H9 (cell line): ENCODE measurements around the gene NGF. TPM values are rescaled to one million over a fixed set of nuclear protein-coding genes. Genes with fewer than 3 reads are reported as not detected.

ENCODE experiments used
- DNase-seq: peaks from one replicate; pipeline ENCODE4 v3.0.0-alpha.2; 2017
- H2AFZ ChIP-seq: one replicate; pipeline ENCODE4 v1.6.1; 2013; ENCODE audit warnings: mild to moderate bottlenecking, low read length, control low read depth, moderate library complexity
- H2AK5ac ChIP-seq: 2 replicates; pipeline ENCODE4 v1.6.1; 2013; ENCODE audit warnings: low read length, control low read depth, mixed read lengths; ENCODE audit not compliant: insufficient read length
- H2BK120ac ChIP-seq: one replicate; pipeline ENCODE4 v1.6.1; 2013; ENCODE audit warnings: low read depth, mild to moderate bottlenecking, low read length, control low read depth, inconsistent platforms; ENCODE audit not compliant: poor library complexity, severe bottlenecking
- H2BK12ac ChIP-seq: 2 replicates; pipeline ENCODE4 v1.6.1; 2013; ENCODE audit warnings: low read length, control low read depth, mixed read lengths, low read depth; ENCODE audit not compliant: insufficient read length
- H2BK15ac ChIP-seq: 2 replicates; pipeline ENCODE4 v1.6.1; 2013; ENCODE audit warnings: low read depth, low read length, control low read depth
- H2BK20ac ChIP-seq: one replicate; pipeline ENCODE4 v1.6.1; 2013; ENCODE audit warnings: low read depth, mild to moderate bottlenecking, low read length, control low read depth, inconsistent platforms; ENCODE audit not compliant: poor library complexity, severe bottlenecking
- H2BK5ac ChIP-seq: 2 replicates; pipeline ENCODE4 v1.6.1; 2013; ENCODE audit warnings: low read length, control low read depth, mixed read lengths; ENCODE audit not compliant: insufficient read length
- H3K14ac ChIP-seq: 2 replicates; pipeline ENCODE4 v1.6.1; 2013; ENCODE audit warnings: low read length, control low read depth; ENCODE audit not compliant: insufficient read depth
- H3K18ac ChIP-seq: 2 replicates; pipeline ENCODE4 v1.6.1; 2013; ENCODE audit warnings: low read depth, mild to moderate bottlenecking, mixed read lengths, low read length, control low read depth; ENCODE audit not compliant: insufficient read length
- H3K23ac ChIP-seq: 2 replicates; pipeline ENCODE4 v1.6.1; 2013; ENCODE audit warnings: low read length, control low read depth, mixed read lengths, low read depth; ENCODE audit not compliant: insufficient read length
- H3K23me2 ChIP-seq: 2 replicates; pipeline ENCODE4 v1.6.1; 2013; ENCODE audit warnings: low read depth, mild to moderate bottlenecking, mixed read lengths, low read length, control low read depth; ENCODE audit not compliant: insufficient read length, poor library complexity, severe bottlenecking
- H3K27ac ChIP-seq: 2 replicates; pipeline ENCODE4 v1.5.1; 2013; ENCODE audit warnings: low read length, control low read depth, mixed read lengths, low read depth; ENCODE audit not compliant: insufficient read length
- H3K27me3 ChIP-seq: 2 replicates; pipeline ENCODE4 v1.6.1; 2013; ENCODE audit warnings: low read length, control low read depth, inconsistent platforms; ENCODE audit not compliant: insufficient read depth
- H3K4ac ChIP-seq: 2 replicates; pipeline ENCODE4 v1.6.1; 2013; ENCODE audit warnings: low read depth, mild to moderate bottlenecking, control low read depth, inconsistent platforms, low read length, moderate library complexity
- H3K4me1 ChIP-seq: 2 replicates; pipeline ENCODE4 v1.6.1; 2013; ENCODE audit warnings: low read length, control low read depth, inconsistent platforms; ENCODE audit not compliant: insufficient read depth
- H3K4me2 ChIP-seq: 2 replicates; pipeline ENCODE4 v1.6.1; 2013; ENCODE audit warnings: low read length, control low read depth, mixed read lengths; ENCODE audit not compliant: insufficient read length, insufficient read depth
- H3K56ac ChIP-seq: 2 replicates; pipeline ENCODE4 v1.6.1; 2013; ENCODE audit warnings: low read depth, mild to moderate bottlenecking, mixed read lengths, low read length, control low read depth; ENCODE audit not compliant: insufficient read length
- H3K79me1 ChIP-seq: 2 replicates; pipeline ENCODE4 v1.6.1; 2013; ENCODE audit warnings: low read depth, mild to moderate bottlenecking, moderate library complexity, low read length, control low read depth, inconsistent platforms; ENCODE audit not compliant: insufficient read depth, poor library complexity, severe bottlenecking
- H3K79me2 ChIP-seq: 2 replicates; pipeline ENCODE4 v1.6.1; 2013; ENCODE audit warnings: low read length, control low read depth, inconsistent platforms; ENCODE audit not compliant: insufficient read depth
- H3K9ac ChIP-seq: 2 replicates; pipeline ENCODE4 v1.6.1; 2013; ENCODE audit warnings: low read length, control low read depth, mixed read lengths; ENCODE audit not compliant: insufficient read length; ENCODE audit errors: extremely low read depth
- H3K9me3 ChIP-seq: one replicate; pipeline ENCODE4 v1.6.1; 2013; ENCODE audit warnings: low read depth, low read length, inconsistent platforms; ENCODE audit not compliant: control insufficient read depth
- H3T11ph ChIP-seq: one replicate; pipeline ENCODE4 v1.6.1; 2013; ENCODE audit warnings: mild to moderate bottlenecking, low read length, control low read depth, inconsistent platforms
- H4K20me1 ChIP-seq: one replicate; pipeline ENCODE4 v1.6.1; 2013; ENCODE audit not compliant: control insufficient read depth, insufficient read length, insufficient read depth
- H4K5ac ChIP-seq: 2 replicates; pipeline ENCODE4 v1.6.1; 2013; ENCODE audit warnings: low read depth, mild to moderate bottlenecking, mixed read lengths, low read length, control low read depth; ENCODE audit not compliant: insufficient read length
- H4K8ac ChIP-seq: replicated peaks from 2 replicates; pipeline ENCODE4 v1.6.1; 2013; ENCODE audit warnings: low read length, control low read depth, mixed read lengths, low read depth; ENCODE audit not compliant: insufficient read length
- H4K91ac ChIP-seq: 2 replicates; pipeline ENCODE4 v1.6.1; 2013; ENCODE audit warnings: low read depth, mild to moderate bottlenecking, moderate library complexity, mixed read lengths, low read length, control low read depth; ENCODE audit not compliant: insufficient read length
- H3K27ac Mint-ChIP-seq, 3 experiments: 2 replicates in 2 of 3; 3 replicates in 1 of 3; pipeline ENCODE4 v1.8.0; 2020 to 2021; ENCODE audit warnings: mixed read lengths in 3 of 3, mild to moderate bottlenecking in 1 of 3, moderate library complexity in 1 of 3
- H3K27me3 Mint-ChIP-seq: 2 replicates; pipeline ENCODE4 v1.8.0; 2021; ENCODE audit warnings: low read depth, mild to moderate bottlenecking, moderate library complexity, mixed read lengths
- H3K36me3 Mint-ChIP-seq, 3 experiments: 2 replicates in 2 of 3; 3 replicates in 1 of 3; pipeline ENCODE4 v1.8.0; 2020 to 2021; ENCODE audit warnings: low read depth in 3 of 3, mixed read lengths in 3 of 3; ENCODE audit not compliant: insufficient read depth in 1 of 3
- H3K4me1 Mint-ChIP-seq, 2 experiments: 2 replicates each; pipeline ENCODE4 v1.8.0; 2020; ENCODE audit warnings: mixed read lengths in 2 of 2
- H3K4me3 Mint-ChIP-seq, 2 experiments: 2 replicates in 1 of 2; 3 replicates in 1 of 2; pipeline ENCODE4 v1.8.0; 2020 to 2021; ENCODE audit warnings: mild to moderate bottlenecking in 2 of 2, mixed read lengths in 2 of 2, moderate library complexity in 1 of 2
- H3K9me3 Mint-ChIP-seq, 2 experiments: 2 replicates in 1 of 2; 3 replicates in 1 of 2; pipeline ENCODE4 v1.8.0; 2020; ENCODE audit warnings: mild to moderate bottlenecking in 2 of 2, mixed read lengths in 2 of 2, moderate library complexity in 1 of 2
- CTCF ChIP-seq: fragments of 200-600 bp; sonication (generic); conservative IDR thresholded peaks from 3 replicates; pipeline ENCODE4 v1.8.0; 2021; ENCODE audit warnings: antibody characterized with exemption, mild to moderate bottlenecking
- WGBS: extraction: QIAGEN DNeasy Blood & Tissue Kit; methylation state at CpG from one replicate; pipeline ENCODE4 v1.1.7; 2013; ENCODE audit warnings: missing lambda C conversion rate, low lambda C conversion rate, mixed read lengths; ENCODE audit not compliant: insufficient read length; ENCODE audit errors: extremely low coverage; 5-methylcytosine and 5-hydroxymethylcytosine counted together
- total RNA-seq: library from RNA; stranded (reverse); gene quantifications from 2 replicates; pipeline ENCODE4 v1.2.1, GENCODE V29; 2021

Gene NGF
- total RNA-seq, 1 experiment from 2014 or later, result 0.22 TPM

- peaks cover 8% of the 10 kb centered on the region for H3K27me3 Mint-ChIP-seq
- no peak overlapping the region for H3K18ac ChIP-seq
- H4K20me1 ChIP-seq, result no peaks in the 10 kb centered on the region
- no peak overlapping the region for H2BK5ac ChIP-seq
- H3K27ac Mint-ChIP-seq, result no peak overlapping the region
- no peak overlapping the region for H3K56ac ChIP-seq
- H3K4me1 Mint-ChIP-seq, result peaks cover 17 to 19% of the 10 kb centered on the region in 2 experiments
- no peaks in the 10 kb centered on the region for H3K36me3 Mint-ChIP-seq
- DNase-seq, result no peak
- no peak overlapping the region for H3T11ph ChIP-seq
- no peaks in the 10 kb centered on the region for H3K27me3 ChIP-seq
- H3K23me2 ChIP-seq, result no peaks in the 10 kb centered on the region
- H4K91ac ChIP-seq, result no peak overlapping the region
- H2BK12ac ChIP-seq, result no peak overlapping the region
- no peak overlapping the region for H4K8ac ChIP-seq
- H3K9ac ChIP-seq, result no peak overlapping the region
- H2BK120ac ChIP-seq, result no peak overlapping the region
- no peak overlapping the region for H3K4ac ChIP-seq
- no peak overlapping the region for H3K4me2 ChIP-seq
- H2BK20ac ChIP-seq, result no peak overlapping the region
- no peaks in the 10 kb centered on the region for H3K4me1 ChIP-seq
- no peak overlapping the region for H2AK5ac ChIP-seq
- no peaks in the 10 kb centered on the region for H3K9me3 ChIP-seq
- no peak overlapping the region for H3K27ac ChIP-seq
- no CpG with 5 or more reads among the region's 5 CpGs for WGBS
- H2AFZ ChIP-seq, result no peak overlapping the region
- no peaks in the 10 kb centered on the region for H3K79me1 ChIP-seq
- no peak for TF ChIP-seq CTCF
- H3K9me3 Mint-ChIP-seq, result no peaks in the 10 kb centered on the region
- no peak overlapping the region for H3K23ac ChIP-seq
- H3K79me2 ChIP-seq, result no peaks in the 10 kb centered on the region
- H2BK15ac ChIP-seq, result no peak overlapping the region
- no peak overlapping the region for H3K14ac ChIP-seq
- no peak overlapping the region; a peak in 1 of 5 replicates for H3K4me3 Mint-ChIP-seq
- H4K5ac ChIP-seq, result no peak overlapping the region
These were observed 12.2 kb downstream of the NGF start for GRCh38 chr1:115325874-115326273.
